GM21423 (cell line): ENCODE data around the gene TIMP4.

Experiments
- ATAC-seq: cut with Tn5 transposase; IDR thresholded peaks from one replicate; pipeline ENCODE4 v1.9.1; 2021; ENCODE audit warnings: mild to moderate bottlenecking, moderate library complexity; ENCODE audit not compliant: unreplicated experiment

Gene TIMP4

GRCh38 chr3:12107071-12107713 lies 51.5 kb downstream of the TIMP4 start:
- ATAC-seq: no peak
